SU-DHL-6 (cell line): ENCODE results near the gene GPC1.

Source experiments
- H2AFZ ChIP-seq: fragments of 200-600 bp; sonication (generic); 2 replicates; pipeline ENCODE4 v1.6.1; 2014; ENCODE audit warnings: low read depth, mild to moderate bottlenecking, moderate library complexity, mixed read lengths, antibody characterized with exemption, low read length; ENCODE audit not compliant: severe bottlenecking
- H3F3A ChIP-seq: fragments of 200-600 bp; shearing (Covaris generic); 2 replicates; pipeline ENCODE4 v1.6.0; 2016; ENCODE audit warnings: antibody characterized with exemption, mild to moderate bottlenecking; ENCODE audit not compliant: insufficient read depth
- H3K27ac ChIP-seq: fragments of 200-600 bp; sonication (generic); 2 replicates; pipeline ENCODE4 v1.5.1; 2016; ENCODE audit warnings: low read depth, mild to moderate bottlenecking, low read length, moderate library complexity, mixed read lengths
- H3K27me3 ChIP-seq: fragments of 200-600 bp; sonication (generic), shearing (Covaris generic); 2 replicates; pipeline ENCODE4 v1.6.0; 2014; ENCODE audit warnings: mild to moderate bottlenecking, low read length
- H3K36me3 ChIP-seq: fragments of 200-600 bp; sonication (generic); 2 replicates; pipeline ENCODE4 v1.6.1; 2014; ENCODE audit warnings: mild to moderate bottlenecking, low read length, mixed read lengths
- H3K4me2 ChIP-seq: fragments of 300-600, 200-600 bp; shearing (Covaris generic), sonication (generic); 2 replicates; pipeline ENCODE4 v1.6.0; 2014; ENCODE audit warnings: low read length, low read depth, mild to moderate bottlenecking; ENCODE audit not compliant: poor library complexity, severe bottlenecking
- H3K4me3 ChIP-seq: fragments of 200-600 bp; sonication (generic); 2 replicates; pipeline ENCODE4 v1.5.1; 2014; ENCODE audit warnings: antibody characterized with exemption, low read length, mild to moderate bottlenecking, mixed read lengths; ENCODE audit not compliant: insufficient read depth, poor library complexity, severe bottlenecking
- H3K79me2 ChIP-seq: fragments of 200-600 bp; sonication (generic); 2 replicates; pipeline ENCODE4 v1.6.1; 2014; ENCODE audit warnings: mild to moderate bottlenecking, low read length, moderate library complexity; ENCODE audit not compliant: insufficient read depth
- H3K9ac ChIP-seq: fragments of 200-600 bp; sonication (generic); 2 replicates; pipeline ENCODE4 v1.7.0; 2014; ENCODE audit warnings: mild to moderate bottlenecking, low read length
- H3K9me2 ChIP-seq: fragments of 200-600 bp; sonication (generic); replicated peaks from 2 replicates; pipeline ENCODE4 v1.6.1; 2014; ENCODE audit warnings: low read length; ENCODE audit not compliant: insufficient read depth
- H3K9me3 ChIP-seq: fragments of 200-600 bp; sonication (generic); 2 replicates; pipeline ENCODE4 v1.6.1; 2014; ENCODE audit warnings: low read length, mixed read lengths; ENCODE audit not compliant: insufficient read depth
- H4K20me1 ChIP-seq: fragments of 200-600 bp; sonication (generic); 2 replicates; pipeline ENCODE4 v1.6.1; 2014; ENCODE audit warnings: low read depth, mild to moderate bottlenecking, antibody characterized with exemption, low read length, moderate library complexity, mixed read lengths
- CTCF ChIP-seq: fragments of 200-600 bp; sonication (generic); IDR thresholded peaks from one replicate; pipeline ENCODE4 v1.5.1; 2017; ENCODE audit warnings: antibody characterized with exemption, mild to moderate bottlenecking, low read length, moderate library complexity; ENCODE audit not compliant: insufficient read depth, poor library complexity, severe bottlenecking
- EZH2phosphoT487 ChIP-seq: fragments of 200-600 bp; sonication (generic), shearing (Covaris generic); conservative IDR thresholded peaks from 2 replicates; pipeline ENCODE4 v1.6.1; 2018; ENCODE audit warnings: mild to moderate bottlenecking, antibody characterized with exemption, low read length, moderate library complexity, mixed read lengths

The GPC1 gene

GRCh38 chr2:240440251-240440650 lies 4.8 kb downstream of the GPC1 start:
- no peaks in the 10 kb centered on the region for H4K20me1 ChIP-seq
- no peak overlapping the region for H3K4me3 ChIP-seq
- H3K9me2 ChIP-seq: no peaks in the 10 kb centered on the region
- H3K36me3 ChIP-seq: no peaks in the 10 kb centered on the region
- no peak overlapping the region for H3K27ac ChIP-seq
- H3K9ac ChIP-seq: no peak overlapping the region
- TF ChIP-seq CTCF (no peak), EZH2phosphoT487 (no peak)
- no peaks in the 10 kb centered on the region for H3K27me3 ChIP-seq
- no peaks in the 10 kb centered on the region for H3K79me2 ChIP-seq
- no peaks in the 10 kb centered on the region for H3F3A ChIP-seq
- H2AFZ ChIP-seq: no peak overlapping the region
- no peak overlapping the region for H3K4me2 ChIP-seq
- no peaks in the 10 kb centered on the region for H3K9me3 ChIP-seq

GRCh38 chr2:240440704-240441320 lies 5.3 kb downstream of the GPC1 start:
- Histone ChIP-seq H3K27ac (no peak overlapping the region), H2AFZ (no peak overlapping the region), H3K36me3 (no peaks in the 10 kb centered on the region), H3K4me3 (no peak overlapping the region), H3K9me2 (no peaks in the 10 kb centered on the region), H4K20me1 (no peaks in the 10 kb centered on the region), H3K9ac (no peak overlapping the region), H3K9me3 (no peaks in the 10 kb centered on the region), H3K79me2 (no peaks in the 10 kb centered on the region), H3F3A (no peaks in the 10 kb centered on the region), H3K4me2 (no peak overlapping the region), H3K27me3 (no peaks in the 10 kb centered on the region)
- TF ChIP-seq CTCF (no peak), EZH2phosphoT487 (no peak)

GRCh38 chr2:240441326-240441992 lies 6.0 kb downstream of the GPC1 start:
- no peak overlapping the region for H3K9ac ChIP-seq
- H3K4me3 ChIP-seq: no peak overlapping the region
- H3K36me3 ChIP-seq: no peaks in the 10 kb centered on the region
- H2AFZ ChIP-seq: no peak overlapping the region
- no peaks in the 10 kb centered on the region for H3K9me2 ChIP-seq
- no peaks in the 10 kb centered on the region for H4K20me1 ChIP-seq
- no peaks in the 10 kb centered on the region for H3K9me3 ChIP-seq
- no peak for TF ChIP-seq CTCF
- no peak for TF ChIP-seq EZH2phosphoT487
- no peaks in the 10 kb centered on the region for H3K27me3 ChIP-seq
- H3K27ac ChIP-seq: no peak overlapping the region
- no peaks in the 10 kb centered on the region for H3K79me2 ChIP-seq
- H3F3A ChIP-seq: no peaks in the 10 kb centered on the region
- H3K4me2 ChIP-seq: no peak overlapping the region
